MCF 10A (cell line): ENCODE measurements around the gene TRPM1. TPM values are rescaled to one million over a fixed set of nuclear protein-coding genes. Genes with fewer than 3 reads are reported as not detected.

Experiments used
- BruUV-seq: library from RNA; stranded (reverse); fragments of 400-500 nt; replicated peaks from 2 replicates; lab custom pipeline; 2021; lab: Mats Ljungman, UMichigan
- CTCF ChIA-PET: fragments of 300-600 bp; sonication (Branson Sonifier 250); formaldehyde crosslinking; extraction: SDS; loops from one replicate; lab custom pipeline; 2021; ENCODE audit warnings: antibody characterized with exemption, inconsistent platforms; lab: Yijun Ruan, JAX
- POLR2A ChIA-PET: fragments of 300-600, 350-650 bp; sonication (Branson Sonifier 250); formaldehyde crosslinking; extraction: SDS; loops from one replicate; lab custom pipeline; 2020; ENCODE audit warnings: antibody characterized with exemption, inconsistent platforms; lab: Yijun Ruan, JAX
- DNase-seq: peaks from one replicate; pipeline ENCODE4 v3.0.0-alpha.2; 2018; ENCODE audit not compliant: unreplicated experiment
- H3K27ac Mint-ChIP-seq: one replicate; pipeline ENCODE4 v1.8.0; 2022; ENCODE audit warnings: mild to moderate bottlenecking, low read depth, mixed read lengths; ENCODE audit not compliant: unreplicated experiment
- H3K27me3 Mint-ChIP-seq: one replicate; pipeline ENCODE4 v1.8.0; 2022; ENCODE audit warnings: mixed read lengths; ENCODE audit not compliant: insufficient read depth, unreplicated experiment
- H3K36me3 Mint-ChIP-seq: one replicate; pipeline ENCODE4 v1.8.0; 2022; ENCODE audit warnings: mild to moderate bottlenecking, moderate library complexity, mixed read lengths; ENCODE audit not compliant: insufficient read depth, unreplicated experiment
- H3K4me1 Mint-ChIP-seq: one replicate; pipeline ENCODE4 v1.8.0; 2022; ENCODE audit warnings: mixed read lengths; ENCODE audit not compliant: insufficient read depth, unreplicated experiment
- H3K4me3 Mint-ChIP-seq: one replicate; pipeline ENCODE4 v1.8.0; 2022; ENCODE audit warnings: mild to moderate bottlenecking, moderate library complexity, mixed read lengths; ENCODE audit not compliant: unreplicated experiment
- H3K9me3 Mint-ChIP-seq: one replicate; pipeline ENCODE4 v1.8.0; 2022; ENCODE audit warnings: mixed read lengths; ENCODE audit not compliant: unreplicated experiment
- intact Hi-C: fragments of 100-400 bp; cut with micrococcal nuclease; formaldehyde crosslinking; loops from 2 replicates; pipeline ENCODE4 v1.14.1; 2022
- total RNA-seq: library from RNA; stranded (reverse); gene quantifications from 2 replicates; pipeline ENCODE4 v1.2.3, GENCODE V29; 2022
- TF ChIP-seq, protein P1 (sequence below): fragments of 200-600 bp; IDR thresholded peaks from one replicate; pipeline ENCODE4 v1.8.0; 2022; ENCODE audit warnings: antibody characterized with exemption, mild to moderate bottlenecking; ENCODE audit not compliant: unreplicated experiment

TRPM1 gene
- total RNA-seq, 1 experiment from 2014 or later = not detected

DNA sequence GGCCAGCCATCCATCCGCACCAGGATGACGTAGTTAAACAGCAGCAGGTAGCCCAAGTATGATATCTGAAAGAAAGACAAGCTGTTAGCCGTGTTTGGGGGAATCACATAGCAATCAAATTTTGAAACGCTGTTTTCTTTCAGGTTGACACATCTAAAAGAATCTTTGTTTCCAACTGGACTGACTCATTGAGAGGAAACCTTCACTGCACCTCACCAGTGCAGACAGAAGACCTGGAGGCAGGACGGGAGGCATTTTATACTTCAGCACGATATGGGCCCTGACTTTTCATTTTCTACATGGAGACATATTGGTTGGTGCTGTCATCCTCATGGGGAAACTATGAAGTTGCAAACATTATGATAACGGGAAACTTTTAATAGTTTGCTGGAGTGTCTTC is 65.9 kb downstream of the TRPM1 start:
- BruUV-seq = no TSS peak
- no peaks in the 10 kb centered on the region for H3K27me3 Mint-ChIP-seq
- no peak for DNase-seq
- H3K4me3 Mint-ChIP-seq = no peak overlapping the region
- TF ChIP-seq, protein P1, sequence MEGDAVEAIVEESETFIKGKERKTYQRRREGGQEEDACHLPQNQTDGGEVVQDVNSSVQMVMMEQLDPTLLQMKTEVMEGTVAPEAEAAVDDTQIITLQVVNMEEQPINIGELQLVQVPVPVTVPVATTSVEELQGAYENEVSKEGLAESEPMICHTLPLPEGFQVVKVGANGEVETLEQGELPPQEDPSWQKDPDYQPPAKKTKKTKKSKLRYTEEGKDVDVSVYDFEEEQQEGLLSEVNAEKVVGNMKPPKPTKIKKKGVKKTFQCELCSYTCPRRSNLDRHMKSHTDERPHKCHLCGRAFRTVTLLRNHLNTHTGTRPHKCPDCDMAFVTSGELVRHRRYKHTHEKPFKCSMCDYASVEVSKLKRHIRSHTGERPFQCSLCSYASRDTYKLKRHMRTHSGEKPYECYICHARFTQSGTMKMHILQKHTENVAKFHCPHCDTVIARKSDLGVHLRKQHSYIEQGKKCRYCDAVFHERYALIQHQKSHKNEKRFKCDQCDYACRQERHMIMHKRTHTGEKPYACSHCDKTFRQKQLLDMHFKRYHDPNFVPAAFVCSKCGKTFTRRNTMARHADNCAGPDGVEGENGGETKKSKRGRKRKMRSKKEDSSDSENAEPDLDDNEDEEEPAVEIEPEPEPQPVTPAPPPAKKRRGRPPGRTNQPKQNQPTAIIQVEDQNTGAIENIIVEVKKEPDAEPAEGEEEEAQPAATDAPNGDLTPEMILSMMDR = no peak
- H3K9me3 Mint-ChIP-seq = no peaks in the 10 kb centered on the region
- POLR2A ChIA-PET = no interaction called here
- H3K36me3 Mint-ChIP-seq = no peaks in the 10 kb centered on the region
- CTCF ChIA-PET = interaction anchor here (0.7 kb wide), 2 partner anchors 196 to 455 kb away, joined by 3 read pairs; no protein-coding TSS in a partner anchor
- H3K4me1 Mint-ChIP-seq = no peaks in the 10 kb centered on the region
- intact Hi-C loops = no loop called here
- no peak overlapping the region for H3K27ac Mint-ChIP-seq

DNA sequence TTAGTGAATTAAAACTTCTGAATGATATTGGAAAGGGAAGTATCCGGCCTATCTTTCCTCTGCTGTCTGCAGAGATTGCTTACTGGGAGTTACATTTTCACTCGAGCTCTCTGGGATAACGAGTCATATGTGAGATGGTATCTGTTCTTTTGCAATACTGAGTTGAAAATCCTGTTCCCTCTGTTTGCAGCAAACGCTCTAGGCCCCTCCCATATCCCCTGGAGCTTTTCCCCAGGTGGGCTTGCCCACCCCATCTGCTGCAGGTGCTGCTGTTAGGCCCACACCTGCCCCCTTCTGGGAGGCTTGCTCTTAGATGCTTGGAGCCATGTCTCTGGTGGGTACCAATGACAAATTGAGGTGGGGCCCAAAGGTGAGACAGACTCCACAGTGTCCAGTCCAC is 67.4 kb downstream of the TRPM1 start:
- Mint-ChIP-seq H3K27ac (no peak overlapping the region), H3K36me3 (no peaks in the 10 kb centered on the region), H3K4me1 (no peaks in the 10 kb centered on the region), H3K9me3 (no peaks in the 10 kb centered on the region), H3K4me3 (no peak overlapping the region), H3K27me3 (no peaks in the 10 kb centered on the region)
- no peak for DNase-seq
- BruUV-seq = no TSS peak
- CTCF ChIA-PET = no interaction called here
- TF ChIP-seq, protein P1 = no peak
- intact Hi-C loops = no loop called here
- POLR2A ChIA-PET = interaction anchor here (0.7 kb wide), 1 partner anchor 30 kb away, joined by 3 read pairs; no protein-coding TSS in a partner anchor

DNA sequence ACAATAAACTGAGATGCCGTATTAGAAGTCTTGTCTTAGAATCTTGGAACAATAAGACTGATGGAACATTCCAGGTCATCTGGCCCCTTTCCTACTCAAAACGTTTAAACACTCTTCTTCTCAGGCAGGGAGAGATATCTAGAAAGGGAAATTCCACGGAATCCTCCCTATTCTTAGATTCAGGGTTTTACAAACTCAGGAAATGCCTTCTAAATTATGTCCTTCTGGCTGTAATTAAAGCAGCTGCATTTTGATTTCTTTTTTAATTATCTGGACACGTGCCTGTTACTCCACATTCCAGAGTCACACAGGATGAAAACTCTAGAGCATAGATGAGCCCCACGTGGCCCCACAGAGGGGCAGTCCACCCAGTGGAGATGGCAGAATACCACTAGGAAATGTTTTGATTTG is 68.6 kb downstream of the TRPM1 start:
- BruUV-seq = no TSS peak
- Mint-ChIP-seq H3K4me3 (no peak overlapping the region), H3K9me3 (no peaks in the 10 kb centered on the region), H3K4me1 (no peaks in the 10 kb centered on the region), H3K27ac (no peak overlapping the region), H3K36me3 (no peaks in the 10 kb centered on the region), H3K27me3 (no peaks in the 10 kb centered on the region)
- ChIA-PET CTCF (no interaction called here), POLR2A (no interaction called here)
- intact Hi-C loops = no loop called here
- TF ChIP-seq, protein P1 = no peak
- DNase-seq = no peak

DNA sequence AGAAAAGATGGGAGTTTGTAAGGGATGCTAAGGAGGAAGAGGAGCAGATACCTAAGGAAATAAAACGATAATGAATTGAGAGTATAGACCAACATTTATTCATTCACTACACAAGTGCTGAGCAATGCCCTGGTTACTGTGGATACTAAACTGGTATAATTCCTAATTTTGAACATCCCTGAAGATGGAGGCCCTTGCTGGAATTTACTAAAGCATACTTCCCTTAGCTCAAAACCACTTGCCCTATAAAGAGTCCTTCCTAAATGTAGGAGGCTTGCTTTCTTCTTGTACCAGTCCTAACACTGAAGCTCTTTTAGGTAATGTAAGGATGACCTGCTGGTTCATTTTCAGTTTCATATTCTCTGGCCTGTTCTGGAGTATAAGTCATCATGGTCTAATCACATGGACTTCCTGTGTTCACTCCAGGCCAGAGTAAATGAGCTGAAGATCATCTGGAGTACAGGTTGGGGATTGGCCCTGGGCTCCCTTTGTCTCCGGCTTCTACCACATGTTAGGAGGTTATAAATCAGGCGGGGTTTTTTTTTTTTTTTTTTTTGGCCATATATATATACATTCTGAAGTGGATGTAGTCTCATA is 70.0 kb downstream of the TRPM1 start:
- H3K4me3 Mint-ChIP-seq = no peak overlapping the region
- TF ChIP-seq, protein P1 = no peak
- no peaks in the 10 kb centered on the region for H3K4me1 Mint-ChIP-seq
- H3K9me3 Mint-ChIP-seq = no peaks in the 10 kb centered on the region
- H3K27me3 Mint-ChIP-seq = no peaks in the 10 kb centered on the region
- intact Hi-C loops = no loop called here
- no peak for DNase-seq
- H3K36me3 Mint-ChIP-seq = no peaks in the 10 kb centered on the region
- CTCF ChIA-PET = interaction anchor here (0.9 kb wide), 1 partner anchor 97 kb away, joined by 4 read pairs; no protein-coding TSS in a partner anchor
- POLR2A ChIA-PET = interaction anchor here (0.6 kb wide), 1 partner anchor 34 kb away, joined by 3 read pairs; no protein-coding TSS in a partner anchor
- no TSS peak for BruUV-seq
- no peak overlapping the region for H3K27ac Mint-ChIP-seq
